ENCODE data around the gene DAAM1. TPM values are rescaled to one million over a fixed set of nuclear protein-coding genes. Genes with fewer than 3 reads are reported as not detected.

DAAM1 gene
- total RNA-seq, 1 experiment from 2014 or later = 13.3 TPM

DNA sequence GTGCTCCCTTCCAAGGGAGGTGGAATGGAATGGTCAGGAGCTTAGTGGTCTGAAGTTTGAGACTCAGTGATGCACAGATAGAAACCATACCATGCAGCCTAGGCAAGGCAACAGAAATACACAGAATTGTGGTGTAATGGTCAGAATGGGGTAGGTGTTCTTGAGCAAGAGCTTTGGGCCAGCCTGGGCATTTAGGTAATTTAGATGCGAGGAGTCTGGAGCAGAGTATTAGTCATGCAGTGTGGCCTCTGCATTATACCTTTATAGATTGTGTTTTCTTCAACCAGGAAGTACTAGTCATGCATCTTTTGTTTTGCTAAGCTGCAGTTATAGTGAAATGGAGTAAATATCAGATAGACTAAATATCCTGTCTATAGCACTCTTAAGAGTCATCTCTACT is 118.3 kb downstream of the DAAM1 start:
- TF ChIP-seq, protein P1, sequence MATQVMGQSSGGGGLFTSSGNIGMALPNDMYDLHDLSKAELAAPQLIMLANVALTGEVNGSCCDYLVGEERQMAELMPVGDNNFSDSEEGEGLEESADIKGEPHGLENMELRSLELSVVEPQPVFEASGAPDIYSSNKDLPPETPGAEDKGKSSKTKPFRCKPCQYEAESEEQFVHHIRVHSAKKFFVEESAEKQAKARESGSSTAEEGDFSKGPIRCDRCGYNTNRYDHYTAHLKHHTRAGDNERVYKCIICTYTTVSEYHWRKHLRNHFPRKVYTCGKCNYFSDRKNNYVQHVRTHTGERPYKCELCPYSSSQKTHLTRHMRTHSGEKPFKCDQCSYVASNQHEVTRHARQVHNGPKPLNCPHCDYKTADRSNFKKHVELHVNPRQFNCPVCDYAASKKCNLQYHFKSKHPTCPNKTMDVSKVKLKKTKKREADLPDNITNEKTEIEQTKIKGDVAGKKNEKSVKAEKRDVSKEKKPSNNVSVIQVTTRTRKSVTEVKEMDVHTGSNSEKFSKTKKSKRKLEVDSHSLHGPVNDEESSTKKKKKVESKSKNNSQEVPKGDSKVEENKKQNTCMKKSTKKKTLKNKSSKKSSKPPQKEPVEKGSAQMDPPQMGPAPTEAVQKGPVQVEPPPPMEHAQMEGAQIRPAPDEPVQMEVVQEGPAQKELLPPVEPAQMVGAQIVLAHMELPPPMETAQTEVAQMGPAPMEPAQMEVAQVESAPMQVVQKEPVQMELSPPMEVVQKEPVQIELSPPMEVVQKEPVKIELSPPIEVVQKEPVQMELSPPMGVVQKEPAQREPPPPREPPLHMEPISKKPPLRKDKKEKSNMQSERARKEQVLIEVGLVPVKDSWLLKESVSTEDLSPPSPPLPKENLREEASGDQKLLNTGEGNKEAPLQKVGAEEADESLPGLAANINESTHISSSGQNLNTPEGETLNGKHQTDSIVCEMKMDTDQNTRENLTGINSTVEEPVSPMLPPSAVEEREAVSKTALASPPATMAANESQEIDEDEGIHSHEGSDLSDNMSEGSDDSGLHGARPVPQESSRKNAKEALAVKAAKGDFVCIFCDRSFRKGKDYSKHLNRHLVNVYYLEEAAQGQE (IDR thresholded peaks at IDR 0.05; ENCODE audit: insufficient read depth in 1 of 2, low read depth in 2 of 2, low read length in 1 of 2) = no peak
- TF ChIP-seq TCF7L2 (IDR thresholded peaks at IDR 0.05; ENCODE audit: low read depth, low read length) = no peak
- no peak for TF ChIP-seq SIN3A (IDR thresholded peaks at IDR 0.05; ENCODE audit: borderline replicate concordance, insufficient read depth, low read depth, low read length)
- Histone ChIP-seq H3K4me1 (ENCODE audit: control insufficient read depth, insufficient read depth, low read length) (no peaks in the 10 kb centered on the region), H3K27me3 (ENCODE audit: control insufficient read depth, insufficient read depth, low read length) (no peaks in the 10 kb centered on the region), H3K9me3 (ENCODE audit: control insufficient read depth, insufficient read depth, low read depth, low read length) (no peaks in the 10 kb centered on the region), H3K27ac (ENCODE audit: low read length) (no peak overlapping the region), H3K4me3 (ENCODE audit: low read depth in 2 of 2, low read length in 2 of 2) (no peak overlapping the region), H3K36me3 (ENCODE audit: control insufficient read depth, insufficient read depth, low read length) (no peaks in the 10 kb centered on the region)
- CTCF ChIA-PET = no interaction called here
- intact Hi-C loops (cut with micrococcal nuclease; ENCODE audit: unreplicated experiment) = no loop called here
- BruUV-seq (replicated peaks) = no TSS peak
- DNase-seq (ENCODE audit: low read depth, low spot score) (no peak), ATAC-seq (peak; percentile 58; the same call in 1 of the 2 replicates)
- POLR2A ChIA-PET = no interaction called here
- in situ Hi-C loops (cut with HindIII; ENCODE audit: low pct_unique_long_range_greater_than_20kb, low sequenced_read_pairs) = no loop called here

DNA sequence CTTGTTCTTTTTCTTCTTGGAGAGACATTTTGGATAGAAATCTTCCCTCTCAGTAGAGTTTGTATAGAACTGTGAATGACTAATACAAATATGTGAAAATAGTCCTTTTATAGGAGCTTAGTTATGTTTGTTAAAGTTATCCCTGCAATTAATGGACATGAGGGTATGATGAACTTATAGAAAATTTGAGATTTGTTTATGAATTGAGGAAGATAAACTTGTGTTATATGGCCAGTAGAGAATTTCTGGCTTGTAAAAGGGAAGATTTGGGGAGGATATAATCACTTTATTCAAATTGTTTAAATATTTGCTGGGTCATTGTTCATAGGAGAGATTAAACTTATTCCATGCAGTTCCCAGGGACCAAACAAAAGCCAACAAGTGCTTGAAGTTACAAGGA is 119.6 kb downstream of the DAAM1 start:
- intact Hi-C loops (cut with micrococcal nuclease; ENCODE audit: unreplicated experiment) = no loop called here

More for the DNA sequence above, 119.6 kb downstream of the DAAM1 start:
- no peaks in the 10 kb centered on the region for H3K4me1 ChIP-seq (ENCODE audit: control insufficient read depth, insufficient read depth, low read length)
- ATAC-seq (no peak), DNase-seq (ENCODE audit: low read depth, low spot score) (no peak)
- no peak overlapping the region for H3K4me3 ChIP-seq (ENCODE audit: low read depth in 2 of 2, low read length in 2 of 2)
- CTCF ChIA-PET = no interaction called here
- H3K9me3 ChIP-seq (ENCODE audit: control insufficient read depth, insufficient read depth, low read depth, low read length) = no peaks in the 10 kb centered on the region
- POLR2A ChIA-PET = no interaction called here
- H3K27me3 ChIP-seq (ENCODE audit: control insufficient read depth, insufficient read depth, low read length) = no peaks in the 10 kb centered on the region
- TF ChIP-seq SIN3A (IDR thresholded peaks at IDR 0.05; ENCODE audit: borderline replicate concordance, insufficient read depth, low read depth, low read length) (no peak), TCF7L2 (IDR thresholded peaks at IDR 0.05; ENCODE audit: low read depth, low read length) (no peak), CTCF (IDR thresholded peaks at IDR 0.05) (no peak), POLR2AphosphoS5 (IDR thresholded peaks at IDR 0.05; ENCODE audit: low read depth, low read length) (no peak)
- TF ChIP-seq, protein P1 (IDR thresholded peaks at IDR 0.05; ENCODE audit: insufficient read depth in 1 of 2, low read depth in 2 of 2, low read length in 1 of 2) = no peak
- no TSS peak for BruUV-seq (replicated peaks)
- H3K27ac ChIP-seq (ENCODE audit: low read length) = no peak overlapping the region
- in situ Hi-C loops (cut with HindIII; ENCODE audit: low pct_unique_long_range_greater_than_20kb, low sequenced_read_pairs) = no loop called here
- H3K36me3 ChIP-seq (ENCODE audit: control insufficient read depth, insufficient read depth, low read length) = no peaks in the 10 kb centered on the region

All from Panc1 (cell line).